ENCODE results near the gene DCBLD1. TPM values are rescaled to one million over a fixed set of nuclear protein-coding genes. Genes with fewer than 3 reads are reported as not detected.

The DCBLD1 gene
- total and polyA plus RNA-seq, 2 of the 13 experiments (the other 11 are each of a cell fraction or from before 2014, with no cell fraction given): 23.2 to 41.5 TPM

- ChIA-PET POLR2A (no interaction called here), CTCF (ENCODE audit: low intra/inter-chr PET ratio, low total read pairs) (no interaction called here)
- in situ Hi-C loops (cut with HindIII; ENCODE audit: extremely low pct_ligation_motif_present, low pct_unique_long_range_greater_than_20kb) (no loop called here), intact Hi-C loops (cut with micrococcal nuclease; ENCODE audit: unreplicated experiment) (no loop called here)
- no peak overlapping the region for H3K4me3 ChIP-seq (replicated peaks in 1 of 3; ENCODE audit: insufficient read depth in 1 of 3, low read depth in 2 of 3, low read length in 3 of 3)
- no TSS peak for BruUV-seq (replicated peaks)
- 98% methylated on average over 8 of the region's 8 CpGs for WGBS (ENCODE audit: low lambda C conversion rate)
- H4K20me1 ChIP-seq (ENCODE audit: insufficient read depth, low read length): no peaks in the 10 kb centered on the region
- H3K79me2 ChIP-seq (ENCODE audit: insufficient read depth, low read length): no peaks in the 10 kb centered on the region
- peaks cover 17 to 65% of the 10 kb centered on the region in 2 experiments for H3K36me3 ChIP-seq (replicated peaks in 1 of 2; ENCODE audit: control insufficient read depth in 1 of 2, insufficient read depth in 2 of 2, low read length in 2 of 2)
- no peaks in the 10 kb centered on the region for H3K9me3 ChIP-seq (ENCODE audit: low read length)
- ATAC-seq (no peak), FAIRE-seq (no peak), DNase-seq (ENCODE audit: low spot score) (no peak)
- H3K27ac ChIP-seq (ENCODE audit: extremely low read length, insufficient read depth, low read length): no peak overlapping the region
- no peak overlapping the region for H3K4me2 ChIP-seq (ENCODE audit: low read depth, low read length)
- no peak overlapping the region for H3K9ac ChIP-seq (ENCODE audit: insufficient read depth, low read depth, low read length)
- no peaks in the 10 kb centered on the region for H3K27me3 ChIP-seq (ENCODE audit: control insufficient read depth in 1 of 2, insufficient read depth in 2 of 2, low read length in 2 of 2)
- peaks cover 14% of the 10 kb centered on the region for H3K4me1 ChIP-seq (ENCODE audit: insufficient read depth, low read length)
- no peak overlapping the region for H2AFZ ChIP-seq (ENCODE audit: low read length)
- TF ChIP-seq ZNF552 (CRISPR knock-in tag; IDR thresholded peaks at IDR 0.05; ENCODE audit: borderline replicate concordance) (no peak), ZNF784 (CRISPR knock-in tag; IDR thresholded peaks at IDR 0.05; ENCODE audit: borderline replicate concordance) (no peak)
Observed at GRCh38 chr6:117540670-117541069, 58.2 kb downstream of the DCBLD1 start.

GRCh38 chr6:117542493-117542892, 60.0 kb downstream of the DCBLD1 start:
- Histone ChIP-seq H4K20me1 (ENCODE audit: insufficient read depth, low read length) (no peaks in the 10 kb centered on the region), H2AFZ (ENCODE audit: low read length) (no peak overlapping the region), H3K9me3 (ENCODE audit: low read length) (no peaks in the 10 kb centered on the region), H3K9ac (ENCODE audit: insufficient read depth, low read depth, low read length) (no peak overlapping the region), H3K4me2 (ENCODE audit: low read depth, low read length) (no peak overlapping the region), H3K27me3 (ENCODE audit: control insufficient read depth in 1 of 2, insufficient read depth in 2 of 2, low read length in 2 of 2) (no peaks in the 10 kb centered on the region), H3K36me3 (replicated peaks in 1 of 2; ENCODE audit: control insufficient read depth in 1 of 2, insufficient read depth in 2 of 2, low read length in 2 of 2) (peaks cover 20 to 71% of the 10 kb centered on the region in 2 experiments), H3K4me3 (replicated peaks in 1 of 3; ENCODE audit: insufficient read depth in 1 of 3, low read depth in 2 of 3, low read length in 3 of 3) (no peak overlapping the region), H3K27ac (ENCODE audit: extremely low read length, insufficient read depth, low read length) (no peak overlapping the region), H3K4me1 (ENCODE audit: insufficient read depth, low read length) (peaks cover 14% of the 10 kb centered on the region), H3K79me2 (ENCODE audit: insufficient read depth, low read length) (no peaks in the 10 kb centered on the region)
- in situ Hi-C loops (cut with HindIII; ENCODE audit: extremely low pct_ligation_motif_present, low pct_unique_long_range_greater_than_20kb) (no loop called here), intact Hi-C loops (cut with micrococcal nuclease; ENCODE audit: unreplicated experiment) (no loop called here)
- CTCF ChIA-PET (ENCODE audit: low intra/inter-chr PET ratio, low total read pairs): no interaction called here
- BruUV-seq (replicated peaks): no TSS peak
- TF ChIP-seq ZNF296 (CRISPR knock-in tag; conservative IDR thresholded peaks at IDR 0.05): no peak
- 97% methylated on average over 3 of the region's 3 CpGs for WGBS (ENCODE audit: low lambda C conversion rate)
- DNase-seq (ENCODE audit: low spot score): no peak
- ATAC-seq: no peak
- POLR2A ChIA-PET: no interaction called here
- FAIRE-seq: no peak
